ENCODE measurements around the gene KRTAP1-5.

DNA sequence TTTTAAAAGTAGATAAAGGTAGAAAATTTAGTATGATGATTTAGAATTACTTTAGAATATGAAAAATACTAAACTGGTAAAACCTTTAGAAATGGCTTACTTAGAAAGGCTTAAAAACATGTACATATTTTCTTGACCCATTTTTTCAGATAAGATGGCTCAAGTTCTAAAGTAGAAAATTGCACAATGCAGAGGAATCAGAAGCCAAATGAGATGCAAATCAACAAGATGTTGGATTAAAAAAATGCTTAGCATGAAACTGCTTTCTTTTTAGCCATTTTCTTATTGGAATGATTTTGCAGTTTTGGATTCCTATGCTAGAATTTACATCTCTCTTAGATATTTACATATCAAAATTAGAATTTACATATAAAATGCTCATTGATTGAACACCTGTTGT is 16.6 kb downstream of the KRTAP1-5 start:
- TF ChIP-seq, protein P1, sequence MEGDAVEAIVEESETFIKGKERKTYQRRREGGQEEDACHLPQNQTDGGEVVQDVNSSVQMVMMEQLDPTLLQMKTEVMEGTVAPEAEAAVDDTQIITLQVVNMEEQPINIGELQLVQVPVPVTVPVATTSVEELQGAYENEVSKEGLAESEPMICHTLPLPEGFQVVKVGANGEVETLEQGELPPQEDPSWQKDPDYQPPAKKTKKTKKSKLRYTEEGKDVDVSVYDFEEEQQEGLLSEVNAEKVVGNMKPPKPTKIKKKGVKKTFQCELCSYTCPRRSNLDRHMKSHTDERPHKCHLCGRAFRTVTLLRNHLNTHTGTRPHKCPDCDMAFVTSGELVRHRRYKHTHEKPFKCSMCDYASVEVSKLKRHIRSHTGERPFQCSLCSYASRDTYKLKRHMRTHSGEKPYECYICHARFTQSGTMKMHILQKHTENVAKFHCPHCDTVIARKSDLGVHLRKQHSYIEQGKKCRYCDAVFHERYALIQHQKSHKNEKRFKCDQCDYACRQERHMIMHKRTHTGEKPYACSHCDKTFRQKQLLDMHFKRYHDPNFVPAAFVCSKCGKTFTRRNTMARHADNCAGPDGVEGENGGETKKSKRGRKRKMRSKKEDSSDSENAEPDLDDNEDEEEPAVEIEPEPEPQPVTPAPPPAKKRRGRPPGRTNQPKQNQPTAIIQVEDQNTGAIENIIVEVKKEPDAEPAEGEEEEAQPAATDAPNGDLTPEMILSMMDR (conservative IDR thresholded peaks at IDR 0.05), result no peak
- no peak for TF ChIP-seq EZH2 (IDR thresholded peaks at IDR 0.05; ENCODE audit: low read depth)

All from PC-9 (cell line).